Stimulated activated CD8-positive, alpha-beta memory T cell treated with anti-CD3 and anti-CD28 coated beads, Interleukin-12 subunit alpha, Interleukin-12 subunit beta, amount 100 ng/mL, for 1 hour (primary cell): Measurements from ENCODE around the gene ACTA2.

ENCODE experiments used
- DNase-seq: peaks from one replicate; pipeline ENCODE4 v3.0.0-alpha.2; 2020; ENCODE audit warnings: low read depth

ACTA2 gene

DNA sequence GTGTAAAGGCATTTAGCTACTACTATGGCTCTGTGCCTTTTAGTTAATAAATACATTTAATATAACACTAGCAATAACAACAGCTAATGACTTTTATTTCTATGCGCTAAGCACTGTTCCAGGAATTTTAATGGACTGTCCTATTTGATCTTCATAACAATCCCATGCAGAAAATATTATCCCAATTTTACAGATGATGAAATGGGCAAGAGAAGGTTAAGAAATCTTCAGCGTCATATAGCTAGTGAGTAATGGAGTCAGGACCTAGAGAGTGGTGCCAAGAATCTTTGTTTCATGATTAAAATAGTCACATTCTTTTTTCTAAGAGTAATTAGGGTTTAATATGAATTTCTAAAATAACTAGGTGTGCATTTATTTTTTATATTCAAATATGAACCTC lies 32.4 kb downstream of the ACTA2 start:
- DNase-seq: no peak

- DNase-seq: no peak
Measured at GRCh38 chr10:88919041-88919440, 33.5 kb downstream of the ACTA2 start.

- DNase-seq: no peak
Measured at GRCh38 chr10:88918191-88918905, 34.2 kb downstream of the ACTA2 start.

DNA sequence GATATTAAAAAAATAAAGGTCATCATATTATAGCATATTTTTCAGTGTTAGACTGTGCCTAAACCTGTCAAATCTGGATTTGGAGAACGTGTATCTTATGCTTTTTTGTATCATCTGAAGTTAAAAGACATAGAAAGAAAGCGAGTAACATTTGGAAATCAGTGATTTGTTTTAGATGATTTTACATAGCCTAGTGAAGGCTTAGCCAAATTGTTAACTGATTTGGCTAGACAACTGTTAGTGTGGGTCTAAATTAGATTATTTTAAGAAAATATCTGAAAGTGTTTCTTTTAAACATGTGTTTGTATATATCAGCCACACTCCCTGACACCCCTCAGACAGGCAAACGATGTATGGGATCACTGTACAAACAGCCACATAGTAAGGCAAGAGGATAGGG lies 35.6 kb downstream of the ACTA2 start:
- DNase-seq: no peak

DNA sequence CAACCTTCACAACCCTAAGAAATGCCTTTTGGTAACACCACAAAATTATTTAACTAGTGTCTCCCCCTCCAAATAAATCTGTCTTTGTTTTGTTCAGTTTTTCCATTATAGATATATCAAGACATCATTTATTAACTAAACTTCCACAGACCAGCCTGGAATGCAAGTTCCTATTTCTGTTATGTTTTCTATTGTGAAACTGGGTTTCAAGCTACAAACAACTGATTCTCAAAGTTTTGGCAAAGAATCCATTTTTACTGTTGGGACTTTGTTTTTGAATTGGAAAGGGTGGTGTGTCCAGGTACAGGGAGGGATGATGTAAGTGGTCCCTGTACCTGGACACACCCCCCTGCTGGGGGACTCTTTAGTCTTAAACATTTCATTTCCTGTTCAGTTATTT lies 36.3 kb downstream of the ACTA2 start:
- DNase-seq: no peak

- no peak for DNase-seq
Measured at GRCh38 chr10:88915781-88916180, 36.8 kb downstream of the ACTA2 start.

DNA sequence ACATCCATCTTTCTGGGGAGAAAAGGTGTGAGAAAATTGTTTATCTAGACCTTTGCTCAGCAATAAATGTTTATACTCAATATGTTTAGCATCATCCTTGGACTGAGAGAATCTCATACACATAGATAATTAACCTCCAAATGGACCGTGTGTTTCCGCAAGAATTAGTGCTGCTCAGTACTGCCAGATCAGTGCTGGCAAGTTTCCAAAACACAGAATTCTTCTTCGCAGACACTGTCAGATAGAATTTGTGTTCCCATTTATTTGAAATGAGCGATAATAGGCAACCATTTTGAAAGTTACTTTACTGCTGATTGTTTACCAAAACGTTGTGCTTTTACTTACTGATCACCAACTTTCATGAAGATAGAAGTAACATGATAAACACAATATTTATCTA lies 38.8 kb downstream of the ACTA2 start:
- no peak for DNase-seq

DNA sequence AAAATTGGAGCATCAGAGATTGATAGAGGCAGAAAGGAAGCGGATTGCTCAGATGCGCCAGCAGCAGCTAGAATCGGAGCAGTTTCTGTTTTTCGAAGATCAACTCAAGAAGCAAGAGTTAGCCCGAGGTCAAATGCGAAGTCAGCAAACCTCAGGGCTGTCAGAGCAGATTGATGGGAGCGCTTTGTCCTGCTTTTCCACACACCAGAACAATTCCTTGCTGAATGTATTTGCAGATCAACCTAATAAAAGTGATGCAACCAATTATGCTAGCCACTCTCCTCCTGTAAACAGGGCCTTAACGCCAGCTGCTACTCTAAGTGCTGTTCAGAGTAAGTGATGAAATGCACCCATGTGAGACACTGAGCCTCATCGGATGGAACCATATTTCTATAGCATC lies 39.4 kb downstream of the ACTA2 start:
- DNase-seq: no peak

DNA sequence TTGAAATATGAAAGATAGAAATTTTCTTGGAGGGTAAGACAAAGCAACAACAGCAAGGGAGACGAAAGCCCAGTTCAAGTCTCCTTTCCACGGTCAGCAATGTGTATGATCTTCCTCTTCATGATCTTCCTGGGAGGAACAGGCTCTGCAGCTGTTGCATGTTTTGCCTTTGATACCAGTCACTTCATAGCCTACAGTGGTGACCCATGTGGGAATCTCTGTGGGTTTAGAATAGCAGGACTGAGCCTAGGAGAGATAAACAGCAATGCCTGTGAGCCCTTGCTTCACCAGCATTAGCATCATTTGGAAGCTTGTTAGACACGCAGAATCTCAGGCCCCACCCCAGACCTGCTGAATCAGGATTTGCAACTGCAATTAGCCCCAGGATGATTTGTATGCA lies 40.7 kb downstream of the ACTA2 start:
- no peak for DNase-seq

DNA sequence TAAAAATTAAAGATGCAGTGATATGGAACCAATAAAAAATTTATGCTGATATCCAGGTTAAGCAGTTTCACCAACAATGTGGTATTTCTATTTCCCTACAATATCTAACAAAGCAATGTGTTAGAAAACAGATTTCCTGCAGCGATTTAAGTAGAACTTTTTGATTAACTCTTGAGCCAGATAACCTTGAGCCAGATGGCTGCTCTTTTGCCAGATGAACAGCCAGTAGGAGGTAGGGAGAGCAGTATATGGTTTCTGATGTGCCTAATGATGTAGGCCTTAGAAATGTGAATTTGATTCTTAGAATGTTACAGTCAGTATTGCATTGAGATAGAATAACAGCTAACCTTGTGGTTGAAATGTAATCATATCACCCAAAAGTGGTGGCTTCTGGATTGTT lies 41.5 kb downstream of the ACTA2 start:
- DNase-seq: no peak

- DNase-seq: no peak
Measured at GRCh38 chr10:88908194-88908593, 44.4 kb downstream of the ACTA2 start.

GRCh38 chr10:88906921-88907320 lies 45.7 kb downstream of the ACTA2 start:
- no peak for DNase-seq

DNA sequence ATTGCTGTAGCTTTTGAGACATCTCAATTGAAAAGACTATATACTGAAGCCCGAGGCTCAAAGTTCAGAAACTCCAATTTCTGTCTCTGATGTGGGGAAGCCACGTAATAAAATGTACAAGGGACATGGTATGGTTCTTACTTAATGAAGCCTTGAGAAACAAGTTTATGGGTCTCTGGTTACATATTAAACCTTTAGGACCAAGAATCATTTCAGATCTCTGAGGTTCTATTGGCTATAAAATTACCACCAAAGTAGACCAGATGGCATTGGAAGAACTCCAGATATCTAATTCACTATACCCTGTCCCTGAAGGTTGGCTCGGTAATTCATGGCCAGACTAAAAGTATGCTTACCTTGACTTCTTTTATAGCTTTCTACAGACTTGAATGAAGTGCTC lies 48.9 kb downstream of the ACTA2 start:
- DNase-seq: no peak

- DNase-seq: no peak
Measured at GRCh38 chr10:88901984-88902789, 50.4 kb downstream of the ACTA2 start.

DNA sequence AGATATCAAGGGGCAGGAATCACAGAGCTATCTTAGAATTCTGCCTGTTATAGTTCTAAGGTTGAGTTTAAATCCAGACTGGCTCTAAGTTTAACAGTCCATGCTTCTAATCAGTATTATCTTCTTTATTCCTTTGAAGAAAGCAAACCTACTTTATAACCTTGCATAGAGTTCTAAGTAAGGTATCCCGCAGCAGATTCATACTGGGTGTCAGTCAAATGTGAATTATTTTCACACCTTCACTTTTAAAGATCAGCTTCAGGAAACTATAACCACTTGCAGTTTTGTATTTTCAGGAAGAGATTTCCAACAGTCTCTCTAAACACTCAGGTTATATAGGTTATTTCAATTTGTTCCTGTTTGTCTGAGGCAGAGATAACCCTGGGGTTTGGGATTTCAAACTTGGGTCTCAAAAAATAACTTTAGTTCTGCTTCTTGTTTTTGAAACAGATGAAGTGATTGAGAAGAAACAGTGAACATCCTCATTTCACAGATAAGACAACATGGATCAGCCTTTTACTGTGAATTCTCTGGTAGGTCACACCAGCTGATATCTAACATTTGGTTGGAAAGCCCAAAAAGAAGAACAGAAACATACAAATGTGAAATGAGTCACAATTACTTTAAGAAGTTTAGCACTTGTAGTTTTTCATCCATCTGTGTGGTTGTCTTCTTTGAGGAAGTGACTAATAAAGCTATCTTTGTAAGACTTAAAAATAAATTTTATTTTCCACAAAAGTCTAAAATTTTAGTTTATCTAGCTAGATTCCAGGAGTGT lies 51.2 kb downstream of the ACTA2 start:
- no peak for DNase-seq

GRCh38 chr10:88899886-88900285 lies 52.7 kb downstream of the ACTA2 start:
- DNase-seq: no peak

DNA sequence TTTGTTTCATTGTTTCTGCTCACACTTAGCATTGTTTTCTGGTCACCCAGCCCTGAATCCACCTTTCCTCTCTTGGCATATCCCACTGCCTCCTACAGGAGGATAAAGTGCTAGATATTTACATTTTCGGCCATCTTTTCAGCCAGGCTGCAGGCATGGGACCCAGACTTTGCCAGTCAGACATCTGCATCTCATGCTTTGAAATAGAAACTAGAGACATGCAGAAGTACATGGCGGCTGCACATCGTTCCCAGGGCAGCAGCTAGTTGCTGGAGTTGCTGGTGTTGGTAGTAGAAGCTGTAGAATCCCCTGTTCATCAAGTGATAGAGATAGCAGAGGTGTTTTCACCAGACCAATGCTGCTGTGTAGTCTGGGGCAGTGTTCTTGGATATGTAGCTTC lies 53.8 kb downstream of the ACTA2 start:
- DNase-seq: no peak

DNA sequence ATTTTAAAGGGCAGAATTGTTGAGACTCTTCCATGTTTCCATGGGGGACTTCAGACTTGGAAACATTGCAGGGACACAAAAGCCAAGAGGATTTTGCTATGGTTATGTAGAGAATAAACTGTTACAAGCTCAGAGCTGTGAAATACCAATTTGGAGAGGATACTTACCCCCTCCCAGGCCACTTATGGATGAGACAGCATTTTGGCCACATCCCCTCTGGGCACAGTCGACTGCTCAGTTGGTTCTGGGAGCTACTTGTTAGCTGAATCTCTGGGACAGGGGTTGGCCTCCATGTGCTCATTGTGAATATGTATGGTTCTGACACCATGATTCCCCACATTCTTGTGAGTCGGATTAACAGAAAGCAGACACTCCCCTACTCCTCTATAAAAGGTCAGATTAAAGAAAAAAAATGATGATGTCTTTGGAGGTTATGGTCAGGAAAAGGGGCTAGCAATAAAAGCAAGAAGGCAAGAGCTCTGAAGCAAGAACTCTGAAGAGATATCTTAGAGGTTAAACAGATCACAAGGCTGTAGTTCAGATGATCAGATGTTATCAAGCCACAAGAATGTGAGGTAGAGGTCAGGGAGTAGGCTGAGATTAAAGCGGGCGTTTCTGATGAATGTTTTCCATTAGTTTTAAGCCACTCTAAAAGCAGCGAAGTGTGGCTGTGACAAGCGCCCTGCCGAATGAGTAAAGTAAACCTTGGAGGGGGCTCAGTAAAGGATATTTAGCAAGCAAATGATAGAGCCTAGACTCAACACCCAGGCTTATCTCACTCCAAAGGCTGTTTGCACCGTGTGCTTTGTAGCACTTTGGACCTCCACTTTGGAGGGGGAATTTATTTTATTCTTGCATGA lies 55.3 kb downstream of the ACTA2 start:
- no peak for DNase-seq

GRCh38 chr10:88896372-88896993 lies 56.1 kb downstream of the ACTA2 start:
- no peak for DNase-seq

DNA sequence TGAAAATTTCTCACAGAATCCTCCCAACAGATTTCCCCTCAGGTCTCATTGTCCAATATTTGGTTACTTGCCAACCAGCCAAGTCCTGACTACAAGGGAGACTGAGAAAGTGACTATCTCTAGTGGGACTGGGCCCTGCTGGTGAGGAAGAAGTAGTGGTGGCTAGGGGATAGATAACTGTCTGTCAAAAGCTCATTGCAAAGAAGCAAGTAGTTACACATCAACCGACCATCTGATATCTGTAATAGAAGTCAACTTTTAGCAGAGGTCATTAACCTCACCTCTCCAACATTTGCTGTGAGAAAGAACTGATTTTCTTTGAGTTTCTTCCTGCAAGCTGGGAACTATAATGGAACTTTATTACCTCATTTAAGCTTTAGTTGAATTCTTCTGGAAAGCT lies 57.3 kb downstream of the ACTA2 start:
- no peak for DNase-seq

- no peak for DNase-seq
Measured at GRCh38 chr10:88893611-88894010, 59.0 kb downstream of the ACTA2 start.
